Neutrophil (primary cell): ENCODE results near the gene AP1G1.
"Not testable (repeated sequence)": the region's sequence is repeated elsewhere in the genome, so short reads cannot be mapped to it uniquely, and the experiment has no call there.

Experiments used
- H3K27ac ChIP-seq: fragments of 200-600 bp; sonication (generic); 2 replicates; pipeline ENCODE4 v1.5.1; 2016; ENCODE audit warnings: mild to moderate bottlenecking, moderate library complexity
- H3K27me3 ChIP-seq: fragments of 200-600 bp; sonication (generic); 2 replicates; pipeline ENCODE4 v1.6.0; 2016; ENCODE audit warnings: mild to moderate bottlenecking
- H3K36me3 ChIP-seq: fragments of 200-600 bp; sonication (generic); 2 replicates; pipeline ENCODE4 v1.5.1; 2017
- H3K4me1 ChIP-seq, 2 experiments: fragments of 200-600 bp in 1 of 2; sonication (generic) in 1 of 2; 1 replicate in 1 of 2; 2 replicates in 1 of 2; pipeline versions ENCODE4 v1.5.1 to v1.6.1; 2013 to 2016; ENCODE audit warnings: low read depth in 1 of 2, low read length in 1 of 2, mild to moderate bottlenecking in 1 of 2, moderate library complexity in 1 of 2; ENCODE audit not compliant: control insufficient read depth in 1 of 2, insufficient read depth in 1 of 2
- H3K4me3 ChIP-seq, 2 experiments: fragments of 200-600 bp in 1 of 2; sonication (generic) in 1 of 2; 1 replicate in 1 of 2; 2 replicates in 1 of 2; pipeline ENCODE4 v1.5.1; 2013 to 2016; ENCODE audit warnings: low read depth in 1 of 2, low read length in 1 of 2, mild to moderate bottlenecking in 1 of 2, moderate library complexity in 1 of 2
- H3K9me3 ChIP-seq: fragments of 200-600 bp; sonication (generic); 2 replicates; pipeline ENCODE4 v1.5.1; 2016
- CTCF ChIP-seq: fragments of 200-600 bp; sonication (generic); IDR thresholded peaks from 2 replicates; pipeline ENCODE4 v1.5.1; 2016; ENCODE audit warnings: antibody characterized with exemption

Gene AP1G1

GRCh38 chr16:71845639-71846430, 37.2 kb upstream of the AP1G1 start, which contains the start of gene ATXN1L:
Gene ATXN1L (plus strand): TSS chr16:71845976. CDS start chr16:71849741, 3,765 bp downstream.
- Histone ChIP-seq H3K27ac (peak within 1 kb of the TSS; percentile 82), H3K4me1 (peaks cover 13 to 19% of the 10 kb centered on the region in 2 experiments), H3K4me3 (peak within 1 kb of the TSS; percentile 92 to 96), H3K36me3 (peaks cover 31% of the 10 kb centered on the region), H3K9me3 (no peaks in the 10 kb centered on the region), H3K27me3 (no peaks in the 10 kb centered on the region)
- TF ChIP-seq CTCF = peak; percentile 24

- TF ChIP-seq CTCF = no peak
- Histone ChIP-seq H3K4me3 (no peak overlapping the region), H3K27me3 (no peaks in the 10 kb centered on the region), H3K9me3 (no peaks in the 10 kb centered on the region), H3K4me1 (peaks cover 13 to 19% of the 10 kb centered on the region in 2 experiments), H3K27ac (no peak overlapping the region), H3K36me3 (peaks cover 8% of the 10 kb centered on the region)
Observed at GRCh38 chr16:71843572-71843971, 34.9 kb upstream of the AP1G1 start.

GRCh38 chr16:71840052-71840451, 31.4 kb upstream of the AP1G1 start:
- no peaks in the 10 kb centered on the region for H3K27me3 ChIP-seq
- H3K27ac ChIP-seq = no peak overlapping the region
- TF ChIP-seq CTCF = no peak

GRCh38 chr16:71837150-71837549, 28.5 kb upstream of the AP1G1 start:
- Histone ChIP-seq H3K9me3 (no peaks in the 10 kb centered on the region), H3K27ac (no peak overlapping the region), H3K27me3 (no peaks in the 10 kb centered on the region), H3K4me1 (no peaks in the 10 kb centered on the region), H3K4me3 (no peak overlapping the region), H3K36me3 (no peaks in the 10 kb centered on the region)
- TF ChIP-seq CTCF = no peak

More at GRCh38 chr16:71840052-71840451, 31.4 kb upstream of the AP1G1 start:
- Histone ChIP-seq H3K36me3 (no peaks in the 10 kb centered on the region), H3K4me3 (no peak overlapping the region), H3K4me1 (peaks cover 0 to 2% of the 10 kb centered on the region in 2 experiments), H3K9me3 (no peaks in the 10 kb centered on the region)

GRCh38 chr16:71834291-71834690, 25.7 kb upstream of the AP1G1 start:
- no peak for TF ChIP-seq CTCF
- Histone ChIP-seq H3K4me3 (no peak overlapping the region), H3K9me3 (no peaks in the 10 kb centered on the region), H3K27ac (no peak overlapping the region), H3K36me3 (no peaks in the 10 kb centered on the region), H3K27me3 (no peaks in the 10 kb centered on the region), H3K4me1 (no peaks in the 10 kb centered on the region)

GRCh38 chr16:71832112-71832511, 23.5 kb upstream of the AP1G1 start:
- not testable (repeated sequence) for H3K4me1 ChIP-seq, H3K4me3 ChIP-seq

GRCh38 chr16:71831698-71832097, 23.1 kb upstream of the AP1G1 start:
- not testable (repeated sequence) for H3K27me3 ChIP-seq, H3K4me1 ChIP-seq, H3K4me3 ChIP-seq, H3K36me3 ChIP-seq, H3K9me3 ChIP-seq, H3K27ac ChIP-seq

More at GRCh38 chr16:71832112-71832511, 23.5 kb upstream of the AP1G1 start:
- H3K27me3 ChIP-seq, H3K9me3 ChIP-seq, H3K27ac ChIP-seq, H3K36me3 ChIP-seq: not testable (repeated sequence)
